GM21717 (cell line): Measurements from ENCODE around the gene PRSS23.

Experiments used
- ATAC-seq: cut with Tn5 transposase; IDR thresholded peaks from one replicate; pipeline ENCODE4 v1.9.1; 2021; ENCODE audit warnings: mild to moderate bottlenecking, moderate library complexity; ENCODE audit not compliant: unreplicated experiment

Gene PRSS23

DNA sequence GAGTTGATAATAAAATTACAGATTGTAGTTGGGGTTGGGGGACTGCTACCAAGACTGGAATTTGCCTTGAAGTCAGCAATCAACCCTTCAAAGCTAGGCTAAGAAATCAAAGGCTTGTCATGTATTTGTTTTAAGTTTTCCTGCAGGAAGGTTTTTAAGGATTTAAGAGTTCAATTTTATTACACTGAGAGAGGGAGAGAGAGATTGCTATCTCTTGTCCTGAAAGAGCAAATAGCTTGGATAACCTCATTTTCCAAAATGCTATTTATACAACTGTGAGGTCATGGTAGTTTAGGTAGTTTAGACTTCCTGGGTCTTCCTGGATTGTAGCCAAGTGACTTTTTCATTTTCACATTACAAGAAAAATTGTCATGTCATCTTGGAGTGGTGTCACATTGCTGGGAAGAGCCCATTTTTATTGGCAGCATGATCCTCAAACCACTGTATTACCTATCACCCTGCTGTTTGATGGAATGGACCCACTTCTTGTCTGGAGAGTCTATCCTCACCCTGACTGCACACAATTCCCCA is 10.1 kb upstream of the PRSS23 start:
- ATAC-seq, result no peak

DNA sequence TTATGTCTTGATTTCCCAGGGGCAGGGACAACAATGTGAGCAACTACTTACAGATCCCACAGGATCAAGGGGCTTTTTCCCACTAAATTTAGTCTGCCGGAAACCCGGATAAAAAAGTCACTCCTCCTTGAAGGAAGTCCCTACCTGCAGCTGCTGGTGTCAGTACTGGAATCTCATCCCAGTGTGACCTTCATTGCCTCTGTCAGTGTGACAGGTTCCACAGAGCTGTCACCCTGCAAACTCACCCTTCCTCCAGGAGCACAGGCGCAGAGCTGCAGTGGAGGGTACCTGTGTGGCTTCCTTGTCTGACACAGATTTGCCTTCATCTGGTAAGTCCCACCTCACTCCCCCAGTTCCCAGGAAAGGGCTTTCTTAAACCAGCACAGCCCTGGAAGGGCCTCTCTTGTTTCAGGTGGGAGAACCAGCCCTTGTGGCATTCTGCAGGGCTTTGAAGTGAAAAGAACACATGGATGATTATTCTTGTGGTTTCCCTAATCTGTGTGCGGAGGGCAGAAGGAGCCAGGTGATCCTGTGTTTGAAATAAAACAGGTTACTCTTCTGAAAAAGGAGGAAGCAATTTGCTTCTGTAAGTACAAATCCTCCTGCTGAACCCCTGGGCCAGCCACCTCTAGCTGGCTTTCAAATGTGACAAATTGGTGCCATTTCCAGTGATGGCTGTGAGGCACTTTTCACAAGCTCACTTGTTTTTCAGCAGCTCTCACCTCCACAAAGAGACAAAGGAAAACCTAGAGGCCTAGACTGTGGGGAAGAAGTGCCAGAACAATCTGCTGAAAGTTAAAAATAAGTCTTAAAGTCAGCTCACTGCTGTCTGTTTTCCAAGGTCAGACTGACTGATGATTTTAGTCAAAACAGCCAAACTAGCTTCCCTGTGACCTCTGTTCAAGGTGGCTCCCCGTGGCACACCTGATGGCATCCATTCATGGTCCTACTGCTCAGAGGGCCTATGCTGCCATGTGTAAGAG is 9.2 kb upstream of the PRSS23 start:
- no peak for ATAC-seq

DNA sequence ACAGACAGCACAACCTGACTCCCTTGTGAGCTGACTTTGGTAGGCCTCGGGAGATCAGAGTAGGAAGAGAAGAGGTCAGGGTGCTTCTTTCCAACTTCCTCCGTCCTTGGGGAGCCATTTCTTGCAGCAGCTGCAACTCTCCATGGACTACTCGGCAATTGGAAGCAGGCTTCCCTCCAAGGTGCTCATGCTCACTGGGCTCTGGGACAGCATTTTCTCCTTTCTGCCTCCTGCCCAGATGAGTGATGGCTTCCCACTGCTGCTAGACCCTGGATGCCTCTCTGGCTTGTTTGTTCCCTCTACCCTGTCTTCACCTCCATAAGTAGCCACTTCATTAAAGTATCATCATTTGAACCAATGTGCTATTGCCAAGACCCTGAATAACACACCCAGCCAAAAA is 8.2 kb upstream of the PRSS23 start:
- ATAC-seq, result no peak

DNA sequence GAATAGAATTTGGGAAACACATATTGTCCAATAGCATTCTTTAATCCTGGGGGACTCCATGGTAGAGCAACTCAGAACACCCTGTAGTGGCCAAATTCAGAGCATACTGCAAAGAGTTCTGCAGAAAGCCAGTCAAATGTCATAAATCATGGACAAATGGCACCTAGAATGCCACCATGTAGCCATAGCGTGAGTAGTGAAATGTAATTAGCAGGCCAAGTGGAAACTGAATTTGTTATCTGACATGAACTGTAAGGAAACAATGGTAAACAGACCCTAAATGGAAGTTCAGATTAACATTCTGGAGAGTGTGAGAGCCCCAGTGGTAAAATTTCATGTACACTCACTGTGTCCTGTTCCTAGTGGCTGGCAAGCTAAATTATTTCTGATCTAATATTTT is 7.0 kb upstream of the PRSS23 start:
- no peak for ATAC-seq

DNA sequence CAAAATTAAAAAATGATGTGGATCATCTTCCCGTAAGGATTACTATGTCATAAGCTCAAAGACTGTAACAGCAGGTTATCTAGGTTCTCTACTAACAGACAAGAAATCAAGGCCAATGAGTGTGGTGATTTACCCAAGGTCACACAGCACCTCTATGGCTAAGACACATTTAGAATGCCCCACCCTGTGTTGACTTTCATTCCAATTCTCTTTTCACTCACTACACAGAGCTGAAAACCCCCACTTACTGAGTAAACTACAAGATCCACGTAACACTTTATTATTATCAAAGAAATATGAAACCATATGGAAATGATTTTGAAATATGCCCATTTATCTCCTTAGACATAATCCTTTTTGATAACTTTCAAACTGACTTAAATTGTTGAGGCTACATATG is 4.8 kb upstream of the PRSS23 start:
- ATAC-seq, result no peak

DNA sequence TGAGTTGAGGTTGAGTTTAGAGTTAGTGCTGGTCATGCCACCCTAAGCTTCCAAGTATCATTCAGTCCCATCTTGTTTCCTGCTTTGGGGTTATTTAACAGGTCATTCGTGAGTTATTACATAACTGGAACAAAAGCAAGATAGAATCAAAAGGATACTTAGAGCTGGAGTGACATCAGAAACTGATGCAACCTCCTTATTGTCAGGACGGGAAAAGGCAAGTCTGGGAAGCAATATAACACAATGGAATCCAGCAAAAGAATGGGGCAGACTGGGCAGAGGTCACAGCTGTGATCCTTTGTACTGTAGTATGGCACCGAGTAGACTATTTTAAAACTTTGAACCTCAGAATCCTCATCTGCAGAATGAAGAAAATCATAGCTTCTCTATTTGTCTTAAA is 4.4 kb upstream of the PRSS23 start:
- ATAC-seq, result no peak

DNA sequence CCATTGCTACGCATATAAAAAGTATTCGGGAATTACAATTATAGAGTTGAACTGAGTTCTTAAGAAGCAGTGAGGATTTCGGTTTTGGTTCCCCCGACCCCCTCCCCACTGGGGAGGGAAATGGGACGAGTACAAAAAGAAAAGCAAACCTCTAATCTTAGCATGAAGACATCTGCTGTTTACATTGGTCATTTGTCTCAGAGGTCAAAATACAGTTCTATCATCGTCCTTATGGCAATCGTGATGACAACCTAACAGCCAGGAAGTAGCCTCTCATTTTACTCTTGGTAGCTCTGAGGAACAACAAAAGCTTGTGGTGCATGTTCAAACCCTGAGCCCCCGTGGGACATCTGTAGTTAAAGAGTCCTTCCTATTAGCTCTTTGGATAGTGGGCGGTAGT is 3.2 kb upstream of the PRSS23 start:
- ATAC-seq, result no peak

DNA sequence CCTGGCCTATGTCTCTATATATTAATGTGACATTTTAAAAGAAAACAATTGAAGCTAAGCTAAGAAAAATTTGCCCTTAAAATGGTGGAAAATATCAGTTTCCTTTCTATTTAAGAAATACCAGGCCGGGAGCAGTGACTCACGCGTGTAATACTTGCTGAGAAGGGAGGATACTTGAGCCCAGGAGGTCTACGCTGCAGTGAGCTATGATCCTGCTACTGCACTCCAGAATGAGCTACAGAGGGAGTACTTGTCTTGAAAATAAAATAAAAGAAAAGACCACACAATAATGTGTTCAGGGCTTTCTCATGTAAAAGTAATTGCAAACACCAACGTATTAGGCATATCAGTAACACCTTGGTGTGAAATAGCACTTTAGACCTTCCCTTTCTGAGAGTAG is 1.4 kb upstream of the PRSS23 start:
- no peak for ATAC-seq

DNA sequence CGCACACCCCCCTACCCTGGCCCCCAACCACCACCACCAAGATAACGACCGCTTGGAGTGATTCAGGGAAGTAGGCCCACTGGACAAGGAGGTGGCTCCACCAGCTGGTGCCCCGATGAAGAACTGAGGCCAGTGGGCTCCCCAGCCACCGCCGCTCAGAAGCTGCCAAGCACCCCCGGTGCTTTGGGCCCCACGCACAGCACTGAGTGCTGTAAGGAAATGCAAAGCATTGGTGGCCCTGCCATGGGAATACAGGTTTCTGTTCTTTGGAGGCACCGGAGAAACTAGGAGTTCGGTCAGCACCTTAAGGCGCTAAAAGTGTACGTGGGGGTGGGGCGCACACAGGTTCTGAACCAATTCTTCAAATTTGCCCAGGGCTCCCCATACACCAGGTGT is 664 bp upstream of the PRSS23 start:
- no peak for ATAC-seq

DNA sequence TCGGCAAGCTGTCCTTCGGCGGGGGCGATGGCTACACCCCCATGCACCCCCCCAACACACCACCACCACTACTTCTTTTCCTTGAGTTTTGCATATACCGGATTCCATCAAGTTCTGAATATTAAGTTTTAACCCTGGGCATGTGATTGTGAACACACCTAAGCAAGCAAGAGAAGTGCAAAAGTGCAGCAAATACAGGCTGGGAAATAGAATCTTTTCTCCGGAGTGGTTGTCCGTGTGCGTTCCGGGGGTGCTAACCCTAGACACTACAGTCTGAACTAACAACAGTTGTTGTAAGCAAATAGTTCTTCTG is 574 bp downstream of the PRSS23 start:
- no peak for ATAC-seq

DNA sequence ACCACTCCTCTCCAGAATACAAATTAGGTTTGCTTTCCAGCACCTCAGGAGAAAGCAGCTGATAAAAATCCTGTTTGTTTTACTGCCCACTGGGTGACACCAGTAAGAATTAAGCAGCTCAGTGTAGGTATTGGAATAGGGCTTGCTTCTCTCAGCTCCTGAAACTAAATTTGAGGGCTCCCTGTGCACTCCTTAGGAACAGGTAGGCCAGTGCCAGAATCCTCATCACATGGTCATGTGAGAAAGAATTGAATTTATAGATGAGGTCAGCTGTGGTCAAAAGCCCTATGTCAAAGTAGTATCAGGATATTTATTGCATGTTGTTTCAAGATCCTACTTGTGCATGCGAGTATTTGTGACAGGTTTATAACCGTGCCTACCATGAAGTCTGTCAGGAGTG is 1.0 kb downstream of the PRSS23 start:
- ATAC-seq, result no peak

DNA sequence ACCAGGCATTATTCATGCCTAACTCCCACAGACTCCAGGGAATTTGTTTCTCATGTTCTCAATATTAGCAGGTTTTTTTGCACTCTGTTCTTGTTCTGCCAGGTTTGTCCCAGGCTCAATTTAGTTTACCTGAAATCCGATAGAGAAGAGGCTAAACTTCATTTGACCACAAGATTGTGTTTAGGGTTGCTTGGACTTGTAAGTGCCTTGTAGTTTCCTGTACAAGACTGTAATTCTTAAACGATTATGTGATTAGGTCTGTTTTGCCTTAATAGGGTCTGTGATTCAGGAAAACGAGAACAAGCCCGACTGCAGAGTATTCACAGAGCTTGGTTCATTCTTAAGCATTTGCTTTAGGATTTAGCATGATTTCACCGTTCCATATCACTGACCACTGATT is 1.8 kb downstream of the PRSS23 start:
- ATAC-seq, result no peak

DNA sequence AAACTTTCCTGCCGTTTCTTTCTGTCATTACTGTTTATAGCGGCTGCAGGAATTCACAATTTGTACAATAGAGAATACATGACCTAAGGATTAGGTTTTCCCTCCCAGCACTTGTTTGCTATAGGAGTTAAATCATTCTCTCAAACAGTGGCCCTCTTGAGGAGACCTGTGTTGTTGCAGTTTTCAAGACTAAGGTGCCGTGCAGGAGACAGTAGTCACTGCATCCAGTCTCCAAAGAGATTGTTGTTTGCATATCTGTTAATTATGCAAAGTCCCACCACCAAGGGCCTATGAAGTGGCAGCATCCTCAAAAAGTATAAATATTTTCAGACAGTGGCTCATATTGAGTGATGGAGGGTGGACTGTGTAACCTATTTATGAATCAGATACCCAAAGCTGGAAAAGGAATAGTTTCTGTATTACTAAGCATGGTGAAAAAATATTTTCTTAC is 2.3 kb downstream of the PRSS23 start:
- no peak for ATAC-seq

DNA sequence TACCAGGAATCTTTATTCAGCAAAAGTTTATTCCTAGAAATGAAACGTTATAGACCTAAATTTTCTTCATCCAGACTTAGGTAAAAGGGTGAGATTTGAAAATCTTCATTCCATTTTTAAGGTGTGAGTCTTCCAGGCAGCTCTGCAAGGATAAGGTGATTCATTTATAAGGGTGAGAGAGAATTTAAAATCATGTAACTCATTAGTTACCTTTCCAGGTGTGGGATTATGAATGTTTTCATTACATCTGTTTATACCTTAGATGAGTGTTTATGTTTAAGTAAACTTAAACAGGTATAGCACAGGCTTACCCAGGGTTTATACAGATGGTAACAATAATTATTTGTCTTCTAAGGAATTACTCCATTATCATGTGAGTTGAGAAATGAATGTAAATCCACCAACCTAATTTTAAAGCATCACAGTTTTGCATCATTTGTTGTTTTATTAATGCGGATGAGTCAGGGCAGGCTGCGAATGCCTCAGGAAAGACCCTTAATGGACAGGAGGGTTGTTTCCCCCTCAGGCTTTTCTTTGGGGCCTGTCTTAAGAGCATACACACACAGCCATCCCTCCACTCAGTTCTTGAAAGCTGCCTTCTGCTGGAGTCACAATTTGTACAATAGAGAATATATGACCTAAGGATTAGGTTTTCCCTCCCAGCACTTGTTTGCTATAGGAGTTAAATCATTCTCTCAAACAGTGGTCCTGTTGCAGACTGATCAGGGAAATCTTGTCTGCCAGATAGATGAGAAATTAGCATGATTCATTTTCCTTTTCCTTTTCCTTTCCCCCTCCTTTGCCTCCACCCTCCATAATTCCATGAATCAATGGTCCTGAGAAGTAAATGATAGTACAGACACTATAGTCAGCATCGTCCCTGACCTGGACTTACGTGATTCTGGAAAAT is 3.0 kb downstream of the PRSS23 start:
- ATAC-seq, result no peak

DNA sequence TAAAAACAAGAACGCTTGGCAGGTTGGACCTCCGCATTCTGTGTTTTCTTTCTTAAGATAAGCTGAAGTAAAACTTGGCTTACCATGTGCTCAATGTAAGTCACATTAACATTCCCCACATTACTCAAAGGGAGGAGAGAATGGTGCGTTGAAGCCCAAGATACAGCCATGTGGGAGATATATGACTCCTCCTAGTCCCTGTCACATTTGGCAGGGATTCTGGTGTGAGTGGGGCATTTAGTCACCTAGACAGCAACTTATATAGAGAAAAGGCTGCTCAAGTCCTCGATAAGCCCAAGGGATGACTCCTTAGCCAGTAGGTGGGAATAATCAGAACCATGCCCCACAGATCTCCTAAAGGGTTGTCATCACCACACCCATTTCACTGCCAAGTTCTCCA is 4.6 kb downstream of the PRSS23 start:
- no peak for ATAC-seq

DNA sequence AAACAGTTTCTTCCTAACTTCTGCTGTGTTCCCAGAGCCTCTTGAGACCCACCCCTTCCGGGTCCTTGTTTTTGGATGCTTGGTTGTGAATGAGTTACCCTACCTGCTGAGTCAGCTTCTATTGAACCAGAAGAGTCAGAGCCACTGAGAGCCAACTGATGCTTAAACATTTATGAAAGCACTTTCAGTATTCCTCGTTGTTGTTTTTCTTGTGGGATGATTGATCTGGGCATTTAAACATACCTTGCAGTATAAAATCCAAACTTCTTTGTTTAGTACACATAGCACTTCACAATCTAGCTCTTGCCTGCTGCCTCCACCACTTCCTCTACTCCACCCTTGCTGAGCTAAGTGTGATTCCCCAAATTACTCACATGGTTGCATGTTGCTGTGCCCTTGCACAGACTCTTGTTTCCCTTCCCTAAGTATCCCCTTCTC is 5.5 kb downstream of the PRSS23 start:
- peak; percentile 96 for ATAC-seq

DNA sequence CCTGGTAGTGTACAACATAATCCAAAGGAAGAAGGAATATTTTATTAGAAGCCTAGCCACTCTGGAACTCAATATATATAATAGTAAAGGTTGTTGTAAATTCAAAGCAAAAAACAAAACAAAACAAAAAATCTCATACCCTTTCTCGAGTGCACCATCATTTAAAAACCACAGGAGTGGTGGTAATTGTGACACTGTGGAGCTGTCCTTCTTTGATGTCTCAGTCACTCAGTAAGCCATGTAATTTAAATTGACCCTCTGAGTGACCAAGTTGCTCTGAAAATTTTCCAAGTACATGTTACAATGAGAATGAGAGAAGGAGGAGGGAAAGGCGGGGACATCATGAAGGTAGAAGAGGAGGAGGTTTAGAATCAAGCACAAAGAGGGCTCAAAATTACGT is 6.6 kb downstream of the PRSS23 start:
- no peak for ATAC-seq

DNA sequence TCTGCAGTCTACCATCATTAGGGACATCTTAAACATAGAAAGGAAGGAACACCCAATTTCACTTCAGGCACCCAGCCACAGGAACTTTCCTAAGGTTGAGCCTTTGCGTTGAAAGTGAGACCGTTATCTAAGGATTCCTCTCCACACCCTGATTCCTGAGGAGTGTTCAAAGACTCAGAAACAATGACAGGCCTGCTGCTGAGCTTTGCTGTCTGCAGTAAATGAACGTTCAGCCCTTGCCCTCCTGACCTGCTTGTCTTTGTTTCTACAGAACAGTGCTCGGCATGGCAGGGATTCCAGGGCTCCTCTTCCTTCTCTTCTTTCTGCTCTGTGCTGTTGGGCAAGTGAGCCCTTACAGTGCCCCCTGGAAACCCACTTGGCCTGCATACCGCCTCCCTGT is 7.0 kb downstream of the PRSS23 start:
- no peak for ATAC-seq

DNA sequence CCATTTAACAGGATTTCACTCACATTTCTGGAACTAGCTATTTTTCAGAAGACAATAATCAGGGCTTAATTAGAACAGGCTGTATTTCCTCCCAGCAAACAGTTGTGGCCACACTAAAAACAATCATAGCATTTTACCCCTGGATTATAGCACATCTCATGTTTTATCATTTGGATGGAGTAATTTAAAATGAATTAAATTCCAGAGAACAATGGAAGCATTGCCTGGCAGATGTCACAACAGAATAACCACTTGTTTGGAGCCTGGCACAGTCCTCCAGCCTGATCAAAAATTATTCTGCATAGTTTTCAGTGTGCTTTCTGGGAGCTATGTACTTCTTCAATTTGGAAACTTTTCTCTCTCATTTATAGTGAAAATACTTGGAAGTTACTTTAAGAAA is 9.2 kb downstream of the PRSS23 start:
- ATAC-seq, result no peak

DNA sequence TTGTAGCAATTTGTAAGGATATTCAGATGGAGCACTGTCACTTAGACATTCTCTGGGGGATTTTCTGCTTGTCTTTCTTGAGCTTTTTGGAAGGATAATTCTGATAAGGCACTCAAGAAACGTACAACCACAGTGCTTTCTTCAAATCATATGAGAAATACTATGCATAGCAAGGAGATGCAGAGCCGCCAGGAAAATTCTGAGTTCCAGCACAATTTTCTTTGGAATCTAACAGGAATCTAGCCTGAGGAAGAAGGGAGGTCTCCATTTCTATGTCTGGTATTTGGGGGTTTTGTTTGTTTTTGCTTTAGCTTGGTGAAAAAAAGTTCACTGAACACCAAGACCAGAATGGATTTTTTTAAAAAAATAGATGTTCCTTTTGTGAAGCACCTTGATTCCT is 9.9 kb downstream of the PRSS23 start:
- no peak for ATAC-seq

DNA sequence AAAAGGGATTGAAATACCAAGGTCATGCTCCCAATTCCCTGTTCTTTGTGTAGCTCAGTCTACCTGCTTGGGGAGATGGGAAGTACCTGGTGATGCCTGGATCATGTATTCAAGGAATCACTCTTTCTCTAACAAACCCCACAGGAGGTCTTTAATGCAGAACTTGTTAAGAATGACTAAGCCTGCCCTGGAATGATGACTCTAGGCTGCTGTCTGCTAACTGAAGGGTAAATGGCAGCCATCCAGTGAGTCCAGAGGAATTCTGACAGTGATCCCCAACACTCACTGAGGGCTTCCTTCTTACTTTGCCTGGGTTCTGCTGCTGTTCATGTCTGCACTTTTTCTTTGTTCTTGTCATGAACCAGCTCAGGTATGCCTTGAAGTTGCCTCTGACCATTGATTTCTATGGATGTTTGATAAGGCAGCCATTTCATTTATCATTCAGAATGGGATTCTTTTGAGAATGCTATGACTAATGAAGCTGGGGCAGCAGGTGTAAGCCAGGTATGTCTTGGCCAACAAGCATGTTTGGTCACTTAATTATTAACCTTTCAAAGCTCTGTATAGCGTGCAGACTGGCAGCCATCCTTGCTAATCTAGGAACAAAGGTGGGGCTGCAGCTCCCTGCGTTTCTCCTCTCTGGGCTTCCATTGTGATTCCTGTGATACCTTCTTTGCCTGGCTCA is 11.4 kb downstream of the PRSS23 start:
- ATAC-seq, result no peak
